ENCODE results near the gene PIEZO1. TPM values are rescaled to one million over a fixed set of nuclear protein-coding genes. Genes with fewer than 3 reads are reported as not detected.

The PIEZO1 gene
- total and polyA plus RNA-seq, 2 donors (not counting 1 experiment from before 2014, with no cell fraction given): 108 to 331 TPM

GRCh38 chr16:88677721-88678120, 107.3 kb downstream of the PIEZO1 start:
- Mint-ChIP-seq H3K4me1 (peaks cover 21% of the 10 kb centered on the region), H3K9me3 (ENCODE audit: insufficient read depth) (no peaks in the 10 kb centered on the region), H3K4me3 (no peak overlapping the region), H3K27ac (no peak overlapping the region), H3K27me3 (no peaks in the 10 kb centered on the region)
- Histone ChIP-seq H3K4me1 (ENCODE audit: control insufficient read depth in 2 of 2, insufficient read depth in 2 of 2, low read length in 2 of 2) (peaks cover 20 to 23% of the 10 kb centered on the region in 2 donors), H3K9me3 (ENCODE audit: control extremely low read depth in 1 of 3, control insufficient read depth in 2 of 3, insufficient read depth in 1 of 3, low read length in 2 of 3) (no peaks in the 10 kb centered on the region), H3K9ac (ENCODE audit: low read length) (no peak overlapping the region), H3K27ac (ENCODE audit: low read length in 2 of 2) (no peak overlapping the region), H3K36me3 (replicated peaks in 1 of 2; ENCODE audit: control extremely low read depth in 1 of 2, control insufficient read depth in 1 of 2, extremely low read depth in 1 of 2, insufficient read depth in 2 of 2, low read length in 1 of 2) (peaks cover 0 to 39% of the 10 kb centered on the region in 2 experiments), H3K4me3 (ENCODE audit: control extremely low read depth in 1 of 5, extremely low read depth in 1 of 5, insufficient read depth in 1 of 5, low read depth in 2 of 5, low read length in 4 of 5) (no peak overlapping the region), H2AFZ (ENCODE audit: insufficient read depth, low read depth, low read length, poor library complexity, severe bottlenecking) (no peak overlapping the region), H3K79me2 (ENCODE audit: control insufficient read depth, insufficient read depth, low read length) (peaks cover 34% of the 10 kb centered on the region), H3K4me2 (replicated peaks; ENCODE audit: low read depth, low read length, poor library complexity, severe bottlenecking) (no peak overlapping the region), H4K20me1 (ENCODE audit: control insufficient read depth, insufficient read depth, low read length, poor library complexity, severe bottlenecking) (peaks cover 46% of the 10 kb centered on the region), H3K27me3 (replicated peaks in 1 of 4; ENCODE audit: control extremely low read depth in 1 of 4, control insufficient read depth in 3 of 4, insufficient read depth in 4 of 4, low read length in 3 of 4) (no peaks in the 10 kb centered on the region)
- ChIA-PET POLR2A (no interaction called here), CTCF (no interaction called here)
- TF ChIP-seq CTCF (IDR thresholded peaks at IDR 0.05) (no peak), EZH2 (IDR thresholded peaks at IDR 0.05; ENCODE audit: borderline replicate concordance, insufficient read depth, low read depth, low read length, poor library complexity, severe bottlenecking) (no peak)
- ATAC-seq (ENCODE audit: low read depth) (no peak), DNase-seq (no peak)
- 74% methylated on average over 8 of the region's 13 CpGs for WGBS (ENCODE audit: insufficient coverage)
- intact Hi-C loops (cut with micrococcal nuclease): no loop called here

- Histone ChIP-seq H3K9me3 (ENCODE audit: control extremely low read depth in 1 of 3, control insufficient read depth in 2 of 3, insufficient read depth in 1 of 3, low read length in 2 of 3) (no peaks in the 10 kb centered on the region), H3K27me3 (replicated peaks in 1 of 4; ENCODE audit: control extremely low read depth in 1 of 4, control insufficient read depth in 3 of 4, insufficient read depth in 4 of 4, low read length in 3 of 4) (no peaks in the 10 kb centered on the region), H3K4me3 (ENCODE audit: control extremely low read depth in 1 of 5, extremely low read depth in 1 of 5, insufficient read depth in 1 of 5, low read depth in 2 of 5, low read length in 4 of 5) (no peak overlapping the region), H3K27ac (ENCODE audit: low read length in 2 of 2) (no peak overlapping the region), H2AFZ (ENCODE audit: insufficient read depth, low read depth, low read length, poor library complexity, severe bottlenecking) (no peak overlapping the region), H3K4me2 (replicated peaks; ENCODE audit: low read depth, low read length, poor library complexity, severe bottlenecking) (no peak overlapping the region), H3K9ac (ENCODE audit: low read length) (no peak overlapping the region), H3K36me3 (replicated peaks in 1 of 2; ENCODE audit: control extremely low read depth in 1 of 2, control insufficient read depth in 1 of 2, extremely low read depth in 1 of 2, insufficient read depth in 2 of 2, low read length in 1 of 2) (peaks cover 0 to 39% of the 10 kb centered on the region in 2 experiments), H4K20me1 (ENCODE audit: control insufficient read depth, insufficient read depth, low read length, poor library complexity, severe bottlenecking) (peaks cover 46% of the 10 kb centered on the region), H3K79me2 (ENCODE audit: control insufficient read depth, insufficient read depth, low read length) (peaks cover 34% of the 10 kb centered on the region), H3K4me1 (ENCODE audit: control insufficient read depth in 2 of 2, insufficient read depth in 2 of 2, low read length in 2 of 2) (peaks cover 12 to 13% of the 10 kb centered on the region in 2 donors)
- no peak overlapping the region for H3K4me3 Mint-ChIP-seq
- CTCF ChIA-PET: no interaction called here
- no peaks in the 10 kb centered on the region for H3K27me3 Mint-ChIP-seq
- POLR2A ChIA-PET: interaction anchor here (0.5 kb wide), 1 partner anchor 86 kb away, joined by 4 read pairs; no protein-coding TSS in a partner anchor
- WGBS (ENCODE audit: insufficient coverage): 95% methylated on average over 19 of the region's 22 CpGs
- no peaks in the 10 kb centered on the region for H3K9me3 Mint-ChIP-seq (ENCODE audit: insufficient read depth)
- H3K4me1 Mint-ChIP-seq: peaks cover 12% of the 10 kb centered on the region
- TF ChIP-seq CTCF (IDR thresholded peaks at IDR 0.05) (no peak), EZH2 (IDR thresholded peaks at IDR 0.05; ENCODE audit: borderline replicate concordance, insufficient read depth, low read depth, low read length, poor library complexity, severe bottlenecking) (no peak)
- no peak overlapping the region for H3K27ac Mint-ChIP-seq
- DNase-seq (no peak), ATAC-seq (ENCODE audit: low read depth) (no peak)
- intact Hi-C loops (cut with micrococcal nuclease): no loop called here
These were observed 108.3 kb downstream of the PIEZO1 start for GRCh38 chr16:88676502-88677242.

Data from B cell (primary cell).